HG03521 (cell line): ENCODE measurements around the gene CFAP70.
"Not testable (repeated sequence)": the region's sequence is repeated elsewhere in the genome, so short reads cannot be mapped to it uniquely, and the experiment has no call there.

Experiments used
- ATAC-seq: cut with Tn5 transposase; IDR thresholded peaks from one replicate; pipeline ENCODE4 v1.9.1; 2021; ENCODE audit warnings: mild to moderate bottlenecking, moderate library complexity; ENCODE audit not compliant: unreplicated experiment

CFAP70 gene

DNA sequence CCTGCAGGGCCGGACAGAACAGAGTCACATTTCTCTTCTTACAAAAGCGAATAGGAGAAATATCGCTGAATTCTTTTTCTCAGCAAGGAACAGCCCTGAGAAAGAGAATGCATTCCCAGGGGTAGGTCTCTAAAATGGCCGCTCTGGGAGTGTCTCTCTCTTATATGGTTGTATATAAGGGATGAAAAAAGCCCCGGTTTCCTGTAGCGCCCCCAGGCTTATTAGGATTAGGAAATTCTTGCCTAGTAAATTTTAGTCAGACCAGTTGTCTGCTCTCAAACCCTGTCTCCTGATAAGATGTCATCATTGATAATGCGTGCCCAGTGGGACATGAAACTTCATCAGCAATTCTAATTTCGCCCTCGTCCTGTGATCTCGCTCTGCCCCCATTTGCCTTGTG lies 100.1 kb downstream of the CFAP70 start:
- ATAC-seq: not testable (repeated sequence)

DNA sequence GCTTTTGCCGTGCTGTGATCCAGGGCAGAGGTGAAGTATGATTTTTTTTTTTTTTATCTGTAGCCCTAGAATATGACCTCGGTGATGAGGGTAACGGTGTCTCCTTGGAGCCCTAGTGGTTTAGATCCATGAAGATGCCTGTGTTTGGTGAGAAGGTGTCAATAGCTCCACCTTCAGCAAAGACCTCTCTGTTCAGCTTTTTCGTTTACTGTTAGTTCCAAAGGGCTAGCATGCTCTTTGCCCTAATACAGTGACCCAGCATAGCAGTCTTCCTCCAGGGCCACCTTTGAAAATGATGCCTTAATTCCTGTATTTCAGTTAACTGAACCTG lies 105.5 kb downstream of the CFAP70 start:
- no peak for ATAC-seq

DNA sequence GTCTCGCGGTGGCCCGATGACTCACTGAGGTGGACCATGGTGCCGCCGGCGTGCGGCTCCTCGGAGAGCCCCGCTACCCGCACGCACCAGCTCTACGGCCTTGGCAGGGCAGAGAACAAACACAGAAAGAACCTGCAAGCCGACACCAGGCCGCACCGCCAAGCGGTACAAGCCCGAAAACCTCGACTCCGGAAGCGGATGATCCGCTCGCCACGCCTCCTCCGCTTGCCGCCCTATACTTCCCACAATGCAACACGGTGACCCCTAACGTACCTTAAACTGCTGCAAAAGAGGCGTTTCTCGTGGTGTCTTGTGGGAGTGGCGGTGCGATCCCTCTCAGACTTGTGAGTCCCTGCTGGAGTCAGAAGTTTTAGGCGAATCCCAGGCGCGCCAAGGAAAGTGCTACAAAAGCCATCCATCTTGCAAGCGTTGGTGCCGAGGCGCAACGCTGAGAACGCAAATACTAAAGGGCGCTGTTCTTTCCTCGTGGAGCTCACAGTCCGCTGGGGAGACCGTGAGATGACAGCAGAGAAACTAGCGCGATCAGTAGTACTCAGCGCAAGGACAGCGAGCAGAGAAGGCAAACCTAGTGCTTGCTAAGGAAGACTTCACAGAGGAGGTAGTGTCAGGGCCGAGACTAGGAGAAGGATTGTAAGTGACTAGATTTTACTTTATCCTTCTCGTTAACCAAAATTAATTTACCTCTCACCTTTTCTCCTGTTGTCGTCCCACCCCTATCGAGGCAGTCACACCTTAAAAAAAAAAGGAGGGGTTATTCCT lies 106.0 kb downstream of the CFAP70 start, which contains the start of gene MRPS16:
TSS of gene MRPS16 (minus strand) at position 200 of the 780 bp plus-strand sequence. CDS start at position 38, 162 bp downstream.
- ATAC-seq: peak; percentile 82

DNA sequence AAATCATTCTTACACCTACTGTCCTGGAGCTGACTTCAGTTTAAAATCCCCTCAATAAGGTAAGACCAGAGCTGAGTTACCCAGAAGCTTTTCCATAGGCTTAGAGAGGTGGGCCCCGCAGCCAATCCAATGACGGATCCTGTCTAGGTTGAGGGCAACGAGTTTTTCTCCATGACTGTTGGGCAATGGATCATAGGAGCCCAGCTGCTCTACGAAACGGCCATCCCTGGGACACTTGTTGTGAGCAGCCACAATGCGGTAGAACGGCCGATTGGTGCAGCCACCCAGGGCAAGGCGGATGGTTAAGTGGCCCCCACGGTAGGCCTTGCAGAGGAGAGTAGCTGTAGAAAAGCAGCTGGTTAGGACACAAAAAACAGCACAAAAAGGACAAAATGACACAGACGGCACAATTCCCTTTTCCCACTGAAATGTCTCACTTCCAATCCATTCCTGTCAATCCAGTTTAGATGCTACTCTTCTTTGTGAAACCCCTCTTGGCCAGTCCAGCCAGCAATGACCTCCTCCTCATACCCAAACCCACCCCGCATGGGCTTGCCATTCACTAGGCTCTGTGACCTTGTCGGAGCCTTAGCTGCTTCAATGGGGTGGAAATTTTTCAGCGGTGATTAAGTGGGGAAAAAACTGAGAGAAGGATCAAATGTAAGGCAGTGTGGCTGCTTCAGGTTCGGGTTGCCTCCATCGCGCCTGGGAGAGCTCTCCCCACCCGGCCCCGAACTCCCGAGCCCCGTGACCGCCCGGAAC lies 106.8 kb downstream of the CFAP70 start:
- peak; percentile 42 for ATAC-seq

- ATAC-seq: no peak
Measured at GRCh38 chr10:73248259-73248724, 110.4 kb downstream of the CFAP70 start.

GRCh38 chr10:73247509-73248258 lies 111.0 kb downstream of the CFAP70 start:
- ATAC-seq: no peak

DNA sequence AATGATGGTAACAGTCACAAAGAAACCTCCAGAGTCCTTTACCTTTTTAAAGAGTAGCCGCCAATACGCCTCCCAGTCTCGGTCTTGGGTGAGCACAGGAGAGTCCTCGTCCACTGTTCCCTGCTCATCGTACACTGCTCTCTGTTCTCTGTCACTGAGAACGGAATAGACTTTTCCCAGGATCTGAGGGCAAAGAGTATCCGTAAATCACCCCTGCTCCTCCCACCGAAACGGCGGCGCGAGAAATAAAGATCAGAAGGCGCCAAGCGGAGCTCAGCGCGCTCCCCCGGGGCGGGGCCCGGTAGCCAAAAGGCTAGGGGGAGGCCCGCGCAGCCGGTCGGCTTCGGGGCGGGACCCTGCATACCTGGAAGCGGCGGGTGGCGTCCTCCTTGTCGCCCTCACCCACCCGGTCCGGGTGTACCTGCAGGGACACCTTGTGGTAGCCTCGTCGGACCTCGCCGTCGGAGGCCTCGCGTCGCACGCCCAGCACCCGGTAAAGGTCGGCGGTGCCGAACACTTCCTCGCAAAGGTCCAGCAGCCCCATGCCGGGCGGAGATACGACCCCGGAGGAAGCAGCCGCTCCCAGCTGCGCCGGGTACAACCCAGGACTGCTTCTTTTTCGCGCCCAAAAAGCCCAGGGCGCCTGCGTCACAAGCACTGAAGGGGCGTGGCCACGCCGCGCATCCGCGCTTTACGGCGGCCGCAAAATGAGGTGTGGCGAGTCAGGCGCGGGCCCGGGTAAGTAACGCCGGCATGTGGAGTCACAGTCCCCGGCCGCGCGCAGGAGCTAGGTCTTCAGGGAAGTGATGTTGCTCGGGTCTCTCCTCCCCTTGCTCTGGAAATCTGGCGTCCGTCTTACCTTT lies 111.8 kb downstream of the CFAP70 start, which contains the start of gene DNAJC9:
TSS of gene DNAJC9 (minus strand) at position 610 of the 863 bp plus-strand sequence. CDS start at position 544, 66 bp downstream.
- peak; percentile 76 for ATAC-seq

GRCh38 chr10:73246322-73246645 lies 112.4 kb downstream of the CFAP70 start:
- no peak for ATAC-seq

GRCh38 chr10:73244866-73245477 lies 113.7 kb downstream of the CFAP70 start:
- no peak for ATAC-seq

DNA sequence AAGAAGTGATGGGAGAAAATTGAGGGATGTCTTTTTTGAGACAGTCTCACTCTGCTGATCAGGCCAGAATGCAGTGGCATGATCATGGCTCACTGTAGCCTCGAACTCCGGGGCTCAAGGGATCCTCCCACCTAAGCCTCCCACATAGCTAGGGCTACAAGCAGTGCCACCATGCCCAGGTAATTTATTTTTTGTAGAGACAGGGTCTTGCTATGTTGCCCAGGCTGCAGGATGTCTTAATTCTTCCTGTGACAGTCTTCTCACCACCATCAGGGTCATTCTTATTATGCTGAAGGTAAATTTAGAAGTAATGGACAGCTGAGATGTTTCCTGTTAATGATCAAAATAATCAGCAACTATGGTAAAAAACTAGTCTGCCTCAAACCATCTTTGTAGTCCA lies 118.8 kb downstream of the CFAP70 start:
- no peak for ATAC-seq

DNA sequence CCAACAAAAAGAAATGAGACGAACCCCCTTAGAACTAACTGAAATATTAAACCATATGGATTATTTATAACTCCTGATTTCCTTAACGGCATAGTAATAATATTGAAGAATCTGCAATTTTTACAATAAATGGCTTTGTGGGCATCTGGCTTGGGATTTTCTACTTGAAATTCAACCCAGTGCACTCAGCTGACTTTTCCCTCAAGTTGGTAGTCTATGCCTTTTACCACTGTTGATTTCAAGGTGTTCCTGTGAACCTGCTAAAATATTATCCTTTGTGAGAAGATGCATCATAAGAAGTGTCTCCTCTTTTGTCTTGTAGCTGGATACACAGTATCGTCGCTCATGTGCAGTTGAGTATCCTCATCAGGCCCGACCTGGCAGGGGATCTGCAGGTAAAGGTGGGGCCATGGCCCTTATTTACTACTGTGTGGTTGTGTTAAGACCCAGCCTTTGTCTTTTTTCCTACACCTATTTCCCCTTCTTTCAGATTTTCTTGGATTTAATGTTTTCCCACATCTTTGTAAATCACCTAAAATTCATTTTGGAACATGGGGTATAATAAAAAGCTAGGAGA lies 119.6 kb downstream of the CFAP70 start:
- no peak for ATAC-seq

- ATAC-seq: no peak
Measured at GRCh38 chr10:73234695-73235094, 124.0 kb downstream of the CFAP70 start.

DNA sequence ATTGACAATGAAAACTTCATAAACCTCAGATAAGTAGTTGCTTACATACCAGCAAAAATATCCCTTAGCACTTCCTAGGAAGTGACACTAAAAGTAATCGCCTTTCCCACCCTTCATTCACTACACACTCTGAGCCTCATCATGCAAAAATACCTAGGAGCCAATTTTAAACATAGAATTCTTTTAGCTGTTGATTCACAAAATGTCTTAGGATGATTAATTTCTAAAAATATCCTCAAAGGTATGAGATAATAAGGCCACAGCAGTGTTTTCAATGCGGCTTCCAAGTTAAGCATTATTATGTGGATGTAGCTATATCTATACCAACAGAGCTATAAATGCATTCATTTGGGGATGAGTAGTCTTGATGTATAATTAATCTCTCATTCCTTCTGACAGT lies 124.8 kb downstream of the CFAP70 start:
- no peak for ATAC-seq

GRCh38 chr10:73232887-73233286 lies 125.8 kb downstream of the CFAP70 start:
- no peak for ATAC-seq

DNA sequence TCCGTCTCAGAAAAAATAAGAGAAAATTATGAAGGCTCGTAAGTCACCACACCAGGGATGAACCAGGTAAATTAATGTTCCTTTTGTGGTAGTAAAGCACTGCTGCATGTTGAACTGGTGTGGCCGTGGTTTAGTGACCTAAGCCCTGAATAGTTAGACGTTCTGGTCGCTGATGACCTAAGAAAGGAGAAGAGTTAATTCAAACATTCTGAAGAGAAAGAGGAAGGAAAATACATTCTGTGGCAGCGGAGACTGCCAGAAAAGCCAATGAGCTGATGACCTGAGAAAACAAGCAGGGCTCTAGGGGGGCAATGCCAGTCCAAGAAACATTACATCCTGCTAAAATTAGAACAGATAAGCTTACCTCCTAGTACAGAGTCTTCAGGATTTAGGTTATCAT lies 129.1 kb downstream of the CFAP70 start:
- ATAC-seq: no peak

- ATAC-seq: no peak
Measured at GRCh38 chr10:73228247-73228646, 130.4 kb downstream of the CFAP70 start.

DNA sequence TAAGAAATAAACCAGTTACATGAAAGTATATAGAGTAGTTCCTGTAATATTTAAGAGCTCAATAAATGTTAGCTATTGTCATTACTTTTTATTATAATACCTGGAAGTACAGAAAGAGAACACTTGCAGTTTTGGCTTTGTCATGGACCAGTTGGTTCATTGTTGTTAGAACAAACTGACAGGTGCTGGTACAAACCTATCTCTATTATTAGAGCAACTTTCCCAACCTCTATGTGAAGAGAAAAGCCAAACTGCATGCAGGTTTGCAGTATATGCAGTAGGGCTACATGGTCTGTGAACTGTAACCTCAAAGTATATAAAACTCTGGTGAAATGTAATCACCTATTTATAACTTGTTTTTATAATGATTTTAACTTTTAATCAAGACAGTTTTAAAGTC lies 132.0 kb downstream of the CFAP70 start:
- no peak for ATAC-seq

- no peak for ATAC-seq
Measured at GRCh38 chr10:73225518-73225917, 133.1 kb downstream of the CFAP70 start.

- ATAC-seq: no peak
Measured at GRCh38 chr10:73220989-73221388, 137.7 kb downstream of the CFAP70 start.

- ATAC-seq: no peak
Measured at GRCh38 chr10:73219384-73219783, 139.3 kb downstream of the CFAP70 start.
